GM12872 (cell line): Measurements from ENCODE around the gene PHTF2.

ENCODE experiments used
- TF ChIP-seq, protein P1 (sequence below): IDR thresholded peaks from 3 replicates; pipeline ENCODE4 v1.5.1; 2011; ENCODE audit warnings: low read depth, mild to moderate bottlenecking, low read length, moderate library complexity; ENCODE audit not compliant: insufficient read depth

PHTF2 gene

DNA sequence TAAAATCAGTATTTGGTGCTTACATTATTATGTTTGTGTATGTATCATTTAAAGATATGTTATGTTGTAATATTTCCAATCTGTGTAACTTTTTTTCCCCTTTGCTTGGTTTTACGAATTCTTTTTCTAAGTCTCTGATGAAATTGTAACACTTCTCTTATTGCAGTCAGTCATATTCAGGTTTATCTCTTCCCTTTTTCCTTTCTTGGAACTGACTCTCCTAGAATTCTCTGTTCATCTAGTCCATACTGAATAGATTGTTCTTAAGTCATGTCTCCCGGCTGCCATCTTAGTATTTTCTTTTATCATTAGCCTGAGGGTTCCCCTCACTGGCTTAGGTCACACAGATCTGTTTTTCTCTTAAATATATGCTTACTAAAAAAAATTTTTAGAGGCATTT lies 44.6 kb downstream of the PHTF2 start:
- TF ChIP-seq, protein P1, sequence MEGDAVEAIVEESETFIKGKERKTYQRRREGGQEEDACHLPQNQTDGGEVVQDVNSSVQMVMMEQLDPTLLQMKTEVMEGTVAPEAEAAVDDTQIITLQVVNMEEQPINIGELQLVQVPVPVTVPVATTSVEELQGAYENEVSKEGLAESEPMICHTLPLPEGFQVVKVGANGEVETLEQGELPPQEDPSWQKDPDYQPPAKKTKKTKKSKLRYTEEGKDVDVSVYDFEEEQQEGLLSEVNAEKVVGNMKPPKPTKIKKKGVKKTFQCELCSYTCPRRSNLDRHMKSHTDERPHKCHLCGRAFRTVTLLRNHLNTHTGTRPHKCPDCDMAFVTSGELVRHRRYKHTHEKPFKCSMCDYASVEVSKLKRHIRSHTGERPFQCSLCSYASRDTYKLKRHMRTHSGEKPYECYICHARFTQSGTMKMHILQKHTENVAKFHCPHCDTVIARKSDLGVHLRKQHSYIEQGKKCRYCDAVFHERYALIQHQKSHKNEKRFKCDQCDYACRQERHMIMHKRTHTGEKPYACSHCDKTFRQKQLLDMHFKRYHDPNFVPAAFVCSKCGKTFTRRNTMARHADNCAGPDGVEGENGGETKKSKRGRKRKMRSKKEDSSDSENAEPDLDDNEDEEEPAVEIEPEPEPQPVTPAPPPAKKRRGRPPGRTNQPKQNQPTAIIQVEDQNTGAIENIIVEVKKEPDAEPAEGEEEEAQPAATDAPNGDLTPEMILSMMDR: no peak

DNA sequence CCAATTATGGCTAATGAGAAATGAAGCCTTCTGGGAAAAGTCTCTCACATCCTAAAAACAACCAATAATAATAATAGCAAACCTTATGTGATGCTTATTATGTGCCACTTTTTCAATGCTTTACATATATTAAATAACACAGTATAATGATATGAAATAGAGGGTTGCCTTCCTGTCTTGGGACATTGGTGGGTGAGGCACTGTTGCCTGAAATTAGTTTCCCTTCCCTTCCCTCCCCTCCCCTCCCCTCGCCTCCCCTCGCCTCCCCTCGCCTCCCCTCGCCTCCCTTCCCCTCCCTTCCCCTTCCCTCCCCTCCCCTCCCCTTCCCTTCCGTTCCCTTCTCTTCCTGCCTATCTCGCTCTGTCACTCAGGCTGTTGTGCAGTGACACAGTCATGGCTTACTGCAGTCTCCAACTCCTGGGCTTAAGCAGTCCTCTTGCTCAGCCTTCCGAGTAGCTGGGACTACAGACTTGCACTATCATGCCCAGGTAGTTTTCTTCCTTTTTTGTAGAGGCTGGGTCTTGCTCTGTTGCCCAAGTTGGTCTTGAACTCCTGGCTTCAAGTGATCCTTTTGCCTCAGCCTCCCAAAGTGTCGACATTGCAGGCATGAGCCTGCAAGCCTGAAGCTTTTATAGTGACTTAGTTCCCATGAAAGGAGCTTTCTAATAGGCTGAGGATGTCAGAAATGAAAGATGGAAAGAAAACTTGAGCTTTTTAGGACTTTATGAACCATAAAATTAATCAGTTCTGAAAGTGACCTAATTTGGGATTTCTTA lies 47.9 kb downstream of the PHTF2 start:
- TF ChIP-seq, protein P1: no peak

DNA sequence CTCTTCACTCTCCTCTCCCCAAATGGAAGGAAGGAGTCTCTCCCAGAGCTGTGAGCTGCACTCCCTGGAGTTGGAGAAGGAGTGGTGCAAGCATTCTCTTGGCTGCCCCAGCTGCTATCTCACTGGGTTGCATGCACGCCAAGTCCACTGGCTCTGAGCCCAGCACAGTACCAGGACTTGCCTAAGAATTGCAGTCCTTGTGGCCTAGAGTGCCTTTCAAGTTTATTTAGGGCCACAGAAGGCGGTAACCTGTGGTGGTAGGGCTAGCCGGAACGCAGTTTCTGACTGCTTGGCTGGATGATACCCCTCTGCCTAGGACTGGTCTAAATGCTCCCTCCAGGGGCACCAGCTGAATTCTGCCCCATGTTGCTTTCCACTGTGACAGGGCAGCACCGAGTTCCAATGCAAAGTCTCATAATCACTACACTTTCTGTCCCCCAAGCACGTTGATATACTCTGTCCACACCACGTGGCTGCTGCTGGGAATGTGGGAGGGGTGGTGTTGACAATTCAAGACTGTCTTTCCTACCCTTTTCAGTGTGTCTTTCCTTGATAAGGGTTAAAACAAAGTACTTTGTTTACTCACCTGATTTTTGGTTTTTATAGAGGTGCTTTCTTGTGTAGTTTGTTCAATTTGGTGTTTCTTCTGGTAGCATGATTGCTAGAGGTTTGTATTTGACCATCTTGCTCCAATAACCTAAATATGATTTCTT lies 57.0 kb downstream of the PHTF2 start:
- TF ChIP-seq, protein P1: no peak

DNA sequence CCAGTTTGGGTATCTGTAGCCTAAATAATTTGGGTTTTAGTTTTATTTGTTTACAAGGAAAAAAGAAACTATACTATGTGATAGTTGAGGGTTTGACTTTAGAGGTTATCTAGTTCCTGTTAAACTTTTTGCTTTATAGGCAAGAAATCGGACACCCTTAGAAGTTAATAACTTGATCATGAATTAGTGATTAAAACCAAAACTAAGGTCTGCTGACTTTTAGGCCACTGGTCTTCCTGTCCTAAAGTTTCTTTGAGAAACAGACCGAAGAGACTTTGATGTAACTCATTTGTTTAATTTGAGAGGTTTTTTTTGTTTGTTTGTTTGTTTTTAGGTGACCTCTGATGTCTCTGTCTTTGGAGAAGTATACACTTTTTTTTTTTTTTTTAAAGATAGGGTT lies 59.7 kb downstream of the PHTF2 start:
- TF ChIP-seq, protein P1: no peak

DNA sequence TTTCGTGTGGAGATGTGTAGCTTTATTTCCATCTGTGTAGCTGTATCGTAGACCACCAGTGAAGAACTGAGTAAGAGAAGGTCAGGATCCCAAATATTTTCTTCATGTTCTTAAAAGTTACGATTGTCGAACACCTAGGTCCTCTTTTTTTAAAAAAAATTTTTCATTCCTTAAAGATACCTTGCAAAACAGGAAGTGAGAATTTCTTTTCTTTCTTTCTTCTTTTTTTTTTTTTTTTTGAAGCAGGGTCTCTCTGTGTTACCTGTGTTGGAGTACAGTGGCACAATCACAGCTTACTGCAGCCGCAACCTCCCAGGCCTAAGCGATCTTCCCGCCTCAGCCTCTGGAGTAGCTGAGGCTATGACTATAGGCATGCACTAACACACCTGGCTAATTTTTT lies 60.8 kb downstream of the PHTF2 start:
- TF ChIP-seq, protein P1: no peak

DNA sequence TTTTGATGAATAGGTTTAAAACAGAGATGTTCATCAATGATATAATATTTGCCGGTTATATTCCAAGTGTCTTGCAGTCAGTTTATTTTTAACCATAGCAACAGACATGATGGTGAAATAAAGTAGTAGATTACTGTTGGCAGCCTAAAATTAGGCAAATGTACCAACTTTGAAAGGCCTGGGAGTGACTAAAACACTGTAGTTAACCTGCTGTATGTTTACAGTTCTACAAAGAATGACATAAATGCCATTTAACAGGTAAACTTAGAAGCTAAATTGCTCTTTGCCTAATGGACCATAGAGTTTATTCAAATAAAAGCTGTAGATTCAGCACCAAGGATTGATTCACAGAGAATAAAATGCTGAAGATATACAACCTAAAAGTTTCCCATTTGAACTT lies 64.1 kb downstream of the PHTF2 start:
- TF ChIP-seq, protein P1: no peak

DNA sequence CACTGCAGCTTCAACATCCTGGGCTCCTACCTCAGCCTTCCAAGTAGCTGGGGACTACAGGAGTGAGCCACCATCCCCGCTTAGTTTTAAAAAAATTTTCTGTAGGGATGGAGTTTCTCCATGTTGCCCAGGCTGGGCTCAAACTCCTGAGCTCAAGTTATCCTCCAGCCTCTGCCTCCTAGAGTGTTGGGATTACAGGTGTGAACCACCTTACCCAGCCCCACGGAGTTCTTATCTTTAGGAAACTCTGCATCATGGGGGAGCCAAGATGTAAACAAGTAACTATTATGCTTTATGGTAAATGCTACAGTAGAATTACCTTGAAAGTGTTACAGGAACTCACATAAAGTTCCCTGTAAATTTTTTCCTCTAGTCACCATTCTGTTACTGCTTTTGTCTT lies 65.3 kb downstream of the PHTF2 start:
- TF ChIP-seq, protein P1: no peak
